Muscle of leg (tissue), 16 donors: Measurements from ENCODE around the gene UPK1B. TPM values are rescaled to one million over a fixed set of nuclear protein-coding genes. Genes with fewer than 3 reads are reported as not detected.
"Not testable (repeated sequence)": the region's sequence is repeated elsewhere in the genome, so short reads cannot be mapped to it uniquely, and the experiment has no call there.

Experiments
- DNase-seq: peaks from one replicate; pipeline ENCODE4 v3.0.0; 2013
- H3K27ac ChIP-seq: one replicate; pipeline ENCODE4 v1.5.1; 2013; ENCODE audit warnings: mild to moderate bottlenecking, low read length, control low read depth
- H3K27me3 ChIP-seq: one replicate; pipeline ENCODE4 v1.6.1; 2013; ENCODE audit warnings: low read length; ENCODE audit not compliant: control insufficient read depth, insufficient read depth
- H3K36me3 ChIP-seq: one replicate; pipeline ENCODE4 v1.6.1; 2013; ENCODE audit warnings: low read length; ENCODE audit not compliant: control insufficient read depth, insufficient read depth
- H3K4me1 ChIP-seq: one replicate; pipeline ENCODE4 v1.6.1; 2013; ENCODE audit warnings: low read length; ENCODE audit not compliant: control insufficient read depth, insufficient read depth
- H3K4me3 ChIP-seq: one replicate; pipeline ENCODE4 v1.5.1; 2013; ENCODE audit warnings: low read length, control low read depth
- H3K9me3 ChIP-seq: replicated peaks from 2 replicates; pipeline ENCODE4 v1.6.1; 2013; ENCODE audit warnings: low read depth, low read length; ENCODE audit not compliant: control insufficient read depth
- WGBS: methylation state at CpG from one replicate; pipeline ENCODE4 v1.1.5; 2013; ENCODE audit warnings: missing lambda C conversion rate; ENCODE audit not compliant: insufficient coverage; 5-methylcytosine and 5-hydroxymethylcytosine counted together
- long read RNA-seq, 11 donors: transcript quantifications; one replicate each; lab custom pipeline, GENCODE V29; 2026
- polyA plus RNA-seq, 8 donors: library from polyadenylated mRNA; unstranded; fragments of 120-200 nt; gene quantifications; one replicate each; pipeline versions ENCODE4 v1.2.1 to v1.2.3, GENCODE V29; 2013; ENCODE audit warnings: inconsistent platforms in 1 of 8, low replicate concordance in 1 of 8; ENCODE audit not compliant: insufficient read length in 8 of 8, insufficient read depth in 1 of 8
- total RNA-seq: library from RNA; stranded (reverse); fragments of 120-200 nt; gene quantifications from one replicate; pipeline ENCODE4 v1.2.4, GENCODE V29; 2013

Gene UPK1B
- total RNA-seq (not detected), polyA plus RNA-seq (1 to 10 TPM in 1 of 8 donors, under 1 TPM in 5, not detected in 2; 0.08 to 8.1 (median 0.20) TPM)
- long read RNA-seq, donor 1, result 0 reads
- long read RNA-seq, donor 2, result 0 reads
- long read RNA-seq, donor 3, result 0 reads
- long read RNA-seq, donor 4, result 0 reads
- long read RNA-seq, donor 5, result 0 reads
- long read RNA-seq, donor 6, result 0 reads
- long read RNA-seq, donor 7, result 0 reads
- long read RNA-seq, donor 8, result 0 reads
- long read RNA-seq, donor 9, result 0 reads
- long read RNA-seq, donor 10, result 0 reads
- long read RNA-seq, donor 11, result 0 reads

DNA sequence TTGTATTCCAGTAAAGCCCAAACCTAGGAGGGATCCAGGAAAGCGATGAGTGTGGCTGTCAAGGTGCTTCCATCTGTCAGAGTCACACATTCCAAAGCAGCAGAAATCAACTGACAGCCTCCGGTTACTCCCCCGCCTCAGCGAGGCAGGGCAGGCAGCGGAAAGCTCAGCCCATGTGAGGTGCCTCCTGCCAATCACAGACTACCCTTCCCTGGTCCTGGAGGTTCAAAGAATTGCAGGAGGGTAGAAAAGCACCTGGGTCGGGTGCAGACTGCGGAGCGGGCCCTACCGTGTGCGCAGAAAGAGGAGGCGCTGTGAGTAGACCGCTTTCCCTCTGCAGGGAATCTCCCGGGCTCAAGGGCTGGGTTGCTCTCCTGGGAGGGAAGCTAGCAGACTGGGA is at the start of gene UPK1B:
TSS of gene UPK1B (plus strand) at position 274 of the 400 bp plus-strand sequence. CDS start 13,144 bp downstream, outside the sequence.
- H3K9me3 ChIP-seq, result no peaks in the 10 kb centered on the region
- WGBS, result 20% methylated on average over 4 of the region's 13 CpGs
- peaks cover 6% of the 10 kb centered on the region for H3K27me3 ChIP-seq
- H3K4me3 ChIP-seq, result no peak within 1 kb of the TSS
- H3K27ac ChIP-seq, result no peak within 1 kb of the TSS
- no peaks in the 10 kb centered on the region for H3K36me3 ChIP-seq
- no peaks in the 10 kb centered on the region for H3K4me1 ChIP-seq
- no peak for DNase-seq

DNA sequence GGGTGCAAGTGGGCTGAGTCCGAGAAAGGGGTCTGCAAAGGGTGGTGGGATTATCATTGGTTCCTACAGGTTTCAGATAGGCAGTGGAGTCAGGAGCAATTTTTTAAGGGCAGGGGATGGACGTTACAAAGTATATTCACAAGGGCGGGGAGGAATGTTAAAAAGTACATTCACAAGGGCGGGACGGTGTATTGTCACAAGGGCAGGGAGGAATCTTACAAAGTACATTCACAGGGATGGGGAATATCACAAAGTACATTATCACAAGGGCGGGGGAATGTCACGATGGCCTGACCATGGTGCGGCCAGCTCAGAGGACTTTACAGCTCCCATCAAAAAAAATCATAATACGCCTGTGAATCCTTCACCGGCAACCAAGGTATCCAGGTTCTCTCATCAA is 48.1 kb upstream of the UPK1B start:
- Histone ChIP-seq H3K36me3 (no peaks in the 10 kb centered on the region), H3K4me3 (no peak overlapping the region), H3K4me1 (no peaks in the 10 kb centered on the region), H3K27ac (no peak overlapping the region), H3K27me3 (no peaks in the 10 kb centered on the region), H3K9me3 (no peaks in the 10 kb centered on the region)
- 92% methylated on average over 3 of the region's 10 CpGs for WGBS
- no peak for DNase-seq

DNA sequence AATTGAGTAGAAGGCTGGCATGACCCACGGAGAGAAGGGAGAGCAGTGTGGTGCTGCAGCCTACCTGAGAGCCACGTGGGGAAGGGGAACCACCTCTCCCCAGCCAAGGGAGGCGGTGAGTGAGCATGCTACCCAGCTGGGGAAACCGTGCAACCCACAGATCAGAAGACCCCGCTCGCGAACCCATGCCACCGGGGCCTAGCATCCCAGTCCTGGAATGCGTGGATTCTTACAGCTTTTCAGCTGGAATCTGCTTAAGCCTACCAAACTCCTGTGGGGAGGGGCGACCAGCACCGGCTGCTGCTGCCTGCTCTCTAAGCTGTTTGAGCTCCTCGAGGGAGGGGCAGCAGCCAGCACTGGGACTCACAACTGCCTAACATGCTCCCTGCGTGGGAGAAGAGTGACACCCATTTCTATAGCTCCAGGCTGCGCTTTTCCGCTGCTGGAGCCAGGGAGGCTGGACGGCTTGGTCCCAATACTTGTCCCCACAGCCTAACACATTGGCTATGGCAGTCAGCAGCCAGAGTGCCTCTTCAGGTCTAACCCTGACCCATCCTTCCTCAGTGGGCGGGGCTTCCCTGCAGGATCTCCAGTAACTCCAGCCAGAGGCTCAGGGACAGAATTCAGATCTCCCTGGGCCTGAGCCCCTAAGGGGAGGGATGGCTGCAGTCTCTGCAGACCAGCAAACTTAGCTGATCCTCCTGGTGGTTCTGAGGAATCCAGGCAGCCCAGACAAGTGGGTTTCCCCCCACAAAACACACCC is 47.5 kb upstream of the UPK1B start:
- no peak overlapping the region for H3K4me3 ChIP-seq
- H3K9me3 ChIP-seq, result no peaks in the 10 kb centered on the region
- no peak overlapping the region for H3K27ac ChIP-seq
- H3K27me3 ChIP-seq, result no peaks in the 10 kb centered on the region
- H3K4me1 ChIP-seq, result no peaks in the 10 kb centered on the region
- DNase-seq, result no peak
- WGBS, result 66% methylated on average over 15 of the region's 17 CpGs
- no peaks in the 10 kb centered on the region for H3K36me3 ChIP-seq

DNA sequence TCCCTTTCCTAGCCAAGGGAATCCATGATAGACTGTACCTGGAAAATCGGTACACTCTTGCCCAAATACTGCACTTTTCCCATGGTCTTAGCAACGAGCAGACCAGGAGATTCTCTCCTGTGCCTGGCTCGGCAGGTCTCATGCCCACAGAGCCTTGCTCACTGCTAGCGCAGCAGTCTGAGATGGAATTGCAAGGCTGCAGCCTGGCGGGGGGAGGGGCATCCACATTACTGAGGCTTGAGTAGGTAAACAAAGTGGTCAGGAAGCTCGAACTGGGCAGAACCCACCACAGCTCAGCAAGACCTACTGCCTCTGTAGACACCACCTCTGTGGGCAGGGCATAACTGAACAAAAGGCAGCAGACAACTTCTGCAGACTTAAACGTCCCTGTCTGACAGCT is 43.1 kb upstream of the UPK1B start:
- H3K4me1 ChIP-seq, H3K9me3 ChIP-seq, H3K27ac ChIP-seq, H3K4me3 ChIP-seq, H3K27me3 ChIP-seq, DNase-seq, H3K36me3 ChIP-seq: not testable (repeated sequence)
- 56% methylated on average over 5 of the region's 7 CpGs for WGBS

DNA sequence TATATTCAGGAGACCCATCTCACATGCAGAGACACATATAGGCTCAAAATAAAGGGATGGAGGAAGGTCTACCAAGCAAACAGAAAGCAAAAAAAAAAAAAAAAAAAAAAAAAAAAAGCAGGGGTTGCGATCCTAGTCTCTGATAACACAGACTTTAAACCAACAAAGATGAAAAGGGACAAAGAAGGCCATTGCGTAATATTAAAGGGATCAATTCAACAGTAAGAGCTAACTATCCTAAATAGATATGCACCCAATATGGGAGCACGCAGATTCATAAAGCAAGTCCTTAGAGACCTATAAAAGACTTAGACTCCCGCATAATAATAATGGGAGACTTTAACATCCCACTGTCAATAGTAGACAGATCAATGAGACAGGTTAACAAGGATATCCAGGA is 41.1 kb upstream of the UPK1B start:
- not testable (repeated sequence) for H3K36me3 ChIP-seq, H3K27ac ChIP-seq, DNase-seq, H3K4me3 ChIP-seq, H3K27me3 ChIP-seq, H3K4me1 ChIP-seq, H3K9me3 ChIP-seq
- no CpG with 5 or more reads among the region's 4 CpGs for WGBS

DNA sequence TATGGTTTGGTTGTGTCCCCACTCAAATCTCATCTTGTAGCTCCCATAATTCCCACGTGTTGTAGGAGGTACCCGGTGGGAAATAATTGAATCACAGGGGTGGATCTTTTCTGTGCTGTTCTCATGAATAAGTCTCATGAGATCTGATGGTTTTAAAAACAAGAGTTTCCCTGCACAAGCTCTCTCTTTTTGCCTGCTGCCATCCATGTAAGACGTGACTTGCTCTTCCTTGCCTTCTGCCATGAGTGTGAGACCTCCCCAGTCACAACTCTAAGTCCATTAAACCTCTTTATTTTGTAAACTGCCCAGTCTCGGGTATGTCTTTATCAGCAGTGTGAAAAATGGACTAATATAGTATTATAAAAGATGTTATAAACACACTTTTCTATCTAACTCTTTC is 34.0 kb upstream of the UPK1B start:
- no CpG with 5 or more reads among the region's 4 CpGs for WGBS
- H3K36me3 ChIP-seq, H3K4me3 ChIP-seq, H3K27me3 ChIP-seq, H3K9me3 ChIP-seq, H3K4me1 ChIP-seq, DNase-seq, H3K27ac ChIP-seq: not testable (repeated sequence)

DNA sequence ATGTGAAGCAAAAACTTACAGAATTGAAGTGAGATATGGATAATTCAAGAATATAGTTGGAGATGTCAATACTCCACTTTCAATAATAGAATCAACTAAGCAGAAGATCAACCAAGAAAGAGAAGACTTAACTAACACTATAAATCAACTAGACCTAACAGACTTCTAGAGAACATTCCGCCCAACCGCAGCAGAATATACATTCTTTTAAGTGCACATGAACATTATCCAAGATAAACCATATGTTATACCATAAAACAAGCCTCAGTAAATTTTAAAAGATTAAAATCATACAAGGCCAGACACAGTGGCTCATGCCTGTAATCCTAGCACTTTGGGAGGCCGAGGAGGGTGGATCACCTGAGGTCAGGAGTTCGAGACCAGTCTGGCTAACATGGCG is 32.9 kb upstream of the UPK1B start:
- H3K36me3 ChIP-seq, result no peaks in the 10 kb centered on the region
- no peak for DNase-seq
- 82% methylated on average over 2 of the region's 5 CpGs for WGBS
- no peaks in the 10 kb centered on the region for H3K9me3 ChIP-seq
- no peaks in the 10 kb centered on the region for H3K4me1 ChIP-seq
- H3K4me3 ChIP-seq, result no peak overlapping the region
- H3K27ac ChIP-seq, result no peak overlapping the region
- no peaks in the 10 kb centered on the region for H3K27me3 ChIP-seq

DNA sequence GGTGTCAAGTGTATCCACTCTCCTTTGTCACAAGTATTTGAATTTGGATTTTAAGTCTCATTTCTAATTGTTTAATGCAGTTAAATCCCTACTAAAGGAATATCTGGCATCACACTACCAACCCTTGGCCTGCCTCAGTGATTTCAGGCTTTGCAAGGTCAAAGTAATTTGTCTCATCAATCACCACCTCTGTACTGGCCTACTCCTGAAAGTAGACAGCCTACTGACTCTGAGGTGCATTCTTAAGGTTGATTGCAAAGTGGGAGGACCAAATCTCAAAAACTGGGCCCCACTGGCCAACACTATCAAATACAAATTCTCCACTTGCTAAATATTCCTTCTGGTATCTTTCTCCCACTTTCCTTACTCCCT is 28.3 kb upstream of the UPK1B start:
- DNase-seq, result no peak
- no peaks in the 10 kb centered on the region for H3K4me1 ChIP-seq
- H3K4me3 ChIP-seq, result no peak overlapping the region
- no peak overlapping the region for H3K27ac ChIP-seq
- H3K27me3 ChIP-seq, result no peaks in the 10 kb centered on the region
- H3K9me3 ChIP-seq, result no peaks in the 10 kb centered on the region
- H3K36me3 ChIP-seq, result no peaks in the 10 kb centered on the region

DNA sequence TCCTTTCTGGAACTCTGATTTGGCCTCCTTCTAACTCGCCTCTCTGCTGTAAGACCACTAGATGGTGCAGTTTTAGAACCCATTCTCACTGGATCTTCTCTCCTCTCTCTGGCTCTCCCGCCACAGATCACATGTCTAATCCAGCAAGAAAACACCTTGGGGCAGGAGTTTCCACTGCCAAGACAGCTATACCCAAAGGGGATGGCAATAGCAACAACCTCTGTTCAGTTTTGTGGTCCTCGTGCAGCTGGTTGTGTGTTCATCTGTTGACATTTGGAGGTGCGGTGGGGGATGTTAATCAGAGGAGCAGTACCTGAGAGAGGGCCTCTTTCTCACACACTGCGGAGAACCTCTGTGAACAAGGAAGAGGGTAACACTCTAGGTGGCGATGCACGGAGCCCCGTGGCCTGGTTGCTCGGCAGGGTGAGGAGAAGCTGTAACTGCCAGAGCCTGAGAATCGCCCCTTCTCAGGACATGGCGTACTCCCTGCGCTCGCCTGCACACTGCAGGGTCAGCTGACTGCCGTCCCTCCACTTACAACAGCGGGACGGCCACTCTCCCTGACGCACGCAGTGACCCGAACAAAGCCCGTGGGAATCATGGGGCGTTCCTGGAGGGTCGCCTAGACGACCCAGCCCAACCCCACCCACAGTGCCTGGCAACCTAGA is 27.8 kb upstream of the UPK1B start, which contains the start of gene TEX55:
TSS of gene TEX55 (plus strand) at position 666 of the 668 bp plus-strand sequence. CDS start 25 bp downstream, outside the sequence.
- H3K36me3 ChIP-seq, result no peaks in the 10 kb centered on the region
- no peak within 1 kb of the TSS for H3K4me3 ChIP-seq
- no peaks in the 10 kb centered on the region for H3K4me1 ChIP-seq
- DNase-seq, result peak; percentile 43
- no peak within 1 kb of the TSS for H3K27ac ChIP-seq
- WGBS, result 78% methylated on average over 21 of the region's 23 CpGs
- no peaks in the 10 kb centered on the region for H3K27me3 ChIP-seq
- H3K9me3 ChIP-seq, result no peaks in the 10 kb centered on the region

DNA sequence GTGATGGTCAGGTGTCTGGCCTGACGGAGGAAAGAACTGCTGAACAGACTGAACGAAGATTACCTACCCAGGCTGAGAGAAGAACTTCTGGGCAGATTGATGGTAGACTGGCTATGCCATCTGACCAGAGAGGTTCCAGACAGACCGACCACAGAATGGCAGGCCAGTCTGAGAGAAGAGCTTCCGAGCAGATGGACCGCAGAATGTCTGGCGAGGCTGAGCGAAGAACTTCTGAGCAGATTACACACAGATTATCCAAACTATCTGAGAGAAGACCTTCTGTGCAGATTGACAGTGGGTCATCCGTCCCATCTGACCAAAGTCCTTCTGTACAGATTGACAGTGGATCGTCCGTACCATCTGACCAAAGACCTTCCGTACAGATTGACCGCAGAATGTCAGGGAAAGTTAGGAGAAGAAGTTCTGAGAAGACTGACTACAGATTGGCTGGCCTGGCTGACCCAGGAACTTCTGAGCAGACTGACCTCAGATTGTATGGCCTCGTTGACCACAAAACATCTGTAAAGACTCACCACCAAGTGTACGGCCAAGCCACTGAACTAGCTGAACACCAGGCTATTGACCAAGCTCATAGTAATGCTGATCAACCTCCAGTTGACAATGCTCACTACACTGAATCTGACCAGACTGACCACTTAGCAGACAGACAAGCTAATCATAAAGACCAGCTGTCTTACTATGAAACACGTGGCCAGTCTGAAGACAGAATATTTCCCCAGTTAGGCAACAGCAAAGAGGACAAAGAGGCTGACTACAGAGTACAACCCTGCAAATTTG is 26.6 kb upstream of the UPK1B start:
- Histone ChIP-seq H3K27ac (no peak overlapping the region), H3K36me3 (no peaks in the 10 kb centered on the region), H3K4me3 (no peak overlapping the region), H3K9me3 (no peaks in the 10 kb centered on the region), H3K4me1 (no peaks in the 10 kb centered on the region), H3K27me3 (no peaks in the 10 kb centered on the region)
- no peak for DNase-seq
- 82% methylated on average over 14 of the region's 15 CpGs for WGBS
